Suppressor macrophage treated with lipopolysaccharide for 1 hour (primary cell): ENCODE measurements around the gene NUP155.
"Not testable (repeated sequence)": the region's sequence is repeated elsewhere in the genome, so short reads cannot be mapped to it uniquely, and the experiment has no call there.

Experiments used
- DNase-seq, 3 donors: peaks; one replicate each; pipeline ENCODE4 v3.0.0-alpha.2; 2020 to 2022

The NUP155 gene

GRCh38 chr5:37370864-37371726 is at the start of gene NUP155:
Gene NUP155 (minus strand): TSS chr5:37371106. CDS start chr5:37370977, 129 bp downstream.
- peak; percentile 93 to 95 (median 94) for DNase-seq

GRCh38 chr5:37417347-37417746 is 46.4 kb upstream of the NUP155 start:
- no peak for DNase-seq

- not testable (repeated sequence) for DNase-seq
Measured at GRCh38 chr5:37415456-37415855, 44.5 kb upstream of the NUP155 start.

- DNase-seq: no peak
Measured at GRCh38 chr5:37412515-37412914, 41.6 kb upstream of the NUP155 start.

- DNase-seq: no peak
Measured at GRCh38 chr5:37400501-37400900, 29.6 kb upstream of the NUP155 start.

GRCh38 chr5:37396352-37396751 is 25.4 kb upstream of the NUP155 start:
- DNase-seq: no peak

- peak; percentile 50 to 72 (median 69) for DNase-seq
Measured at GRCh38 chr5:37391591-37391990, 20.7 kb upstream of the NUP155 start.

- peak; percentile 95 to 96 (median 96) for DNase-seq
Measured at GRCh38 chr5:37379100-37379628, 8.3 kb upstream of the NUP155 start, which contains the start of gene WDR70. Gene WDR70 (plus strand): TSS chr5:37379318. CDS start chr5:37379368, 50 bp downstream.

- not testable (repeated sequence) for DNase-seq
Measured at GRCh38 chr5:37378066-37378465, 7.2 kb upstream of the NUP155 start.

GRCh38 chr5:37375091-37375490 is 4.2 kb upstream of the NUP155 start:
- no peak for DNase-seq

- DNase-seq: no peak
Measured at GRCh38 chr5:37370550-37370863, 399 bp downstream of the NUP155 start.

- DNase-seq: no peak
Measured at GRCh38 chr5:37355161-37355560, 15.7 kb downstream of the NUP155 start.

GRCh38 chr5:37342741-37343140 is 28.2 kb downstream of the NUP155 start:
- not testable (repeated sequence) for DNase-seq

- DNase-seq: not testable (repeated sequence)
Measured at GRCh38 chr5:37334754-37335153, 36.2 kb downstream of the NUP155 start.

- DNase-seq: no peak
Measured at GRCh38 chr5:37326536-37326935, 44.4 kb downstream of the NUP155 start.

GRCh38 chr5:37323607-37324006 is 47.3 kb downstream of the NUP155 start:
- no peak for DNase-seq

GRCh38 chr5:37319037-37319782 is 51.7 kb downstream of the NUP155 start:
- DNase-seq: no peak

- no peak for DNase-seq
Measured at GRCh38 chr5:37316027-37316426, 54.9 kb downstream of the NUP155 start.

GRCh38 chr5:37310360-37310759 is 60.5 kb downstream of the NUP155 start:
- DNase-seq: no peak

- DNase-seq: no peak
Measured at GRCh38 chr5:37308793-37309192, 62.1 kb downstream of the NUP155 start.

GRCh38 chr5:37304888-37305287 is 66.0 kb downstream of the NUP155 start:
- DNase-seq: no peak

- DNase-seq: not testable (repeated sequence)
Measured at GRCh38 chr5:37296313-37296712, 74.6 kb downstream of the NUP155 start.

- DNase-seq: no peak
Measured at GRCh38 chr5:37283214-37283820, 87.6 kb downstream of the NUP155 start.
